Measurements from ENCODE around the gene C16orf74. TPM values are rescaled to one million over a fixed set of nuclear protein-coding genes. Genes with fewer than 3 reads are reported as not detected.

The C16orf74 gene
- total and polyA plus RNA-seq, 3 experiments from 2014 or later, result 1.1 to 10.7 (median 1.3) TPM

Other genes starting within 250 kb of the C16orf74 start
- gene GSE1, start 137.8 kb downstream of the C16orf74 start, total RNA-seq, result 10 to 100 TPM; 27.8 to 28.5 TPM
- gene GSE1, start 137.8 kb downstream of the C16orf74 start, polyA plus RNA-seq, result 5.5 TPM
- gene GINS2, start 62.1 kb downstream of the C16orf74 start, total RNA-seq, result 10 to 100 TPM; 68.6 to 68.7 TPM
- 0.09 TPM for gene GINS2, start 62.1 kb downstream of the C16orf74 start, polyA plus RNA-seq
- 10 to 100 TPM; 52.2 to 56.2 TPM for gene EMC8, start 48.4 kb upstream of the C16orf74 start, total RNA-seq
- gene EMC8, start 48.4 kb upstream of the C16orf74 start, polyA plus RNA-seq, result 27.6 TPM
- gene COX4I1, start 48.6 kb upstream of the C16orf74 start, total RNA-seq, result 100 to 1,000 TPM; 449 to 470 TPM
- gene COX4I1, start 48.6 kb upstream of the C16orf74 start, polyA plus RNA-seq, result 951 TPM
- 10 to 100 TPM; 19.2 to 22.0 TPM for gene IRF8, start 148.1 kb upstream of the C16orf74 start, total RNA-seq
- gene IRF8, start 148.1 kb upstream of the C16orf74 start, polyA plus RNA-seq, result 2.1 TPM

Data from CD8-positive, alpha-beta memory T cell (primary cell).